ENCODE results near the gene OR2L13.
"Not testable (repeated sequence)": the region's sequence is repeated elsewhere in the genome, so short reads cannot be mapped to it uniquely, and the experiment has no call there.

The OR2L13 gene

DNA sequence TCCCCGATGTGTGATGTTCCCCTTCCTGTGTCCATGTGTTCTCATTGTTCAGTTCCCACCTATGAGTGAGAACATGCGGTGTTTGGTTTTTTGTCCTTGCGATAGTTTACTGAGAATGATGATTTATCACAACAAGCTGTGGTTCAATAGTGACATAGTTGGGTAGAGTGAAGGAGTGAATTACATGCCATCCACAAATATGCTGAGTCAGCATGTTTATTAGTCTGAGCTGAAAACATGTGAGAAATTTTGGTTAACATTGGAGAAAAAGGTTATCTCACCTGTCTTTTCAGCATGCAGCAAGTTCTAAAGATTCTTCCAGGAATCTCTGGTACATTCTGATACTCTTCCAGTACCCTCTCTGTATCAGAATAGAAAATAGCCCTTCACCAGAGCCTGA lies 29.4 kb upstream of the OR2L13 start:
- TF ChIP-seq CTCF (conservative IDR thresholded peaks at IDR 0.05; ENCODE audit: low read depth, low read length), result no peak
- no peak overlapping the region for H3K4me3 ChIP-seq (ENCODE audit: low read depth, low read length)
- DNase-seq (ENCODE audit: low read depth), result no peak

DNA sequence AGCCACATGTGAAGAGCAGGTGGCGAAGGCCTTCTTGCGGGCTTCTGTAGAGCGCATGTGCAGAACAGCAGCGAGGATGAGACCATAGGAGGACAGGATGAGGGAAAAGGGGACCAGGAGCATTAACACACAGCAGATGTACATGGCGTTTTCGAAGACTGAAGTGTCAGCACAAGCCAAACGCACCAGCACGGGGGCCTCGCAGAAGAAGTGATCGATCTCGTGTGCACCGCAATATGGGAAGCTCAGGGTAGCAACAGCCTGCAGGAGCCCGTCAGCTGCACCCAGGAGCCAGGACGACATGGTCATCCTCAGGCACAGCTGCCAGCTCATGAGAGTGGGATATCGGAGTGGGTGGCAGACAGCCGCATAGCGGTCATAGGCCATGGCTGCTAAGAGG lies 11.1 kb upstream of the OR2L13 start:
- not testable (repeated sequence) for DNase-seq (ENCODE audit: low read depth); H3K4me3 ChIP-seq (ENCODE audit: low read depth, low read length)

GRCh38 chr1:248098529-248098928 lies 3.5 kb downstream of the OR2L13 start:
- DNase-seq (ENCODE audit: low read depth), result no peak
- no peak overlapping the region for H3K4me3 ChIP-seq (ENCODE audit: low read depth, low read length)
- TF ChIP-seq CTCF (conservative IDR thresholded peaks at IDR 0.05; ENCODE audit: low read depth, low read length), result no peak

DNA sequence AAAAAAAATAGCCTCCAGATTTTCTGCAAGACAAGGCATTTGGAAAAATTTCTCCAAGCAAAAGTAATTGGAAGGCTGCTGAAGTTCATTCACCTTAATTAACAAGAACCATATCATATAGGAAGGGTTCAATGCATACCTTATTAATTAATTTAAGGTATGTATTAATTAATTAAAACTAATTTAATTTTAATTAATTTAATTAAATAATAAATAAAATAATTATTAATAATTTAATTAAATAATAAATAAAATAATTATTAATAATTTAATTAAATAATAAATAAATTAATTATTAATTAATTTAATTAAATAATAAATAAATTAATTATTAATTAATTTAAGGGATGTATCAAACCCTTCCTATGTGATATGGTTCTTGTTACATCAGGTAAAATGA lies 7.9 kb downstream of the OR2L13 start:
- TF ChIP-seq CTCF (conservative IDR thresholded peaks at IDR 0.05; ENCODE audit: low read depth, low read length), result no peak
- no peak overlapping the region for H3K4me3 ChIP-seq (ENCODE audit: low read depth, low read length)

GRCh38 chr1:248111157-248111556 lies 16.2 kb downstream of the OR2L13 start:
- TF ChIP-seq CTCF (conservative IDR thresholded peaks at IDR 0.05; ENCODE audit: low read depth, low read length), result no peak
- H3K4me3 ChIP-seq (ENCODE audit: low read depth, low read length), result no peak overlapping the region
- peak; percentile 1 for DNase-seq (ENCODE audit: low read depth)

More for the DNA sequence above, 7.9 kb downstream of the OR2L13 start:
- no peak for DNase-seq (ENCODE audit: low read depth)

DNA sequence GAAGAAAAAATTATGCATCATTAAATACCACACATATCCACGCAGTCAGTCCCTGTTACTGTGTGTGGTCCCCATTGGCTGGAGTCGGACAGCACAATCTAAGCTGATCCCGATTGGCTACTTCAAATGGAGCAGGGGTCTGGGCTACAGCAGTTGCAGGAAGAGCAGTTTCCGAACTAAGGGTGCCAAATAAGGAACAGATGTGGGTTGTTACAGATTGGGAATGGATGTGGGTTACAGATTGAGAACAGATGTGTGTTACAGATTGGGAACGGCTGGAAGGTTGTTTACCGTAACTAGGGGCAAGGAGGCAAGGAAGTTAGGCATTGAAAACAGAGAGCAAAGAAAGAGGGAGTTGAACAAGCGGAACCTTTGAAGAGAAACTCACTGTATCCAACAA lies 19.9 kb downstream of the OR2L13 start:
- DNase-seq (ENCODE audit: low read depth), result no peak
- no peak for TF ChIP-seq CTCF (conservative IDR thresholded peaks at IDR 0.05; ENCODE audit: low read depth, low read length)

GRCh38 chr1:248127653-248128052 lies 32.7 kb downstream of the OR2L13 start:
- no peak overlapping the region for H3K4me3 ChIP-seq (ENCODE audit: low read depth, low read length)
- no peak for TF ChIP-seq CTCF (conservative IDR thresholded peaks at IDR 0.05; ENCODE audit: low read depth, low read length)
- DNase-seq (ENCODE audit: low read depth), result no peak

More for the DNA sequence above, 19.9 kb downstream of the OR2L13 start:
- H3K4me3 ChIP-seq (ENCODE audit: low read depth, low read length), result no peak overlapping the region

DNA sequence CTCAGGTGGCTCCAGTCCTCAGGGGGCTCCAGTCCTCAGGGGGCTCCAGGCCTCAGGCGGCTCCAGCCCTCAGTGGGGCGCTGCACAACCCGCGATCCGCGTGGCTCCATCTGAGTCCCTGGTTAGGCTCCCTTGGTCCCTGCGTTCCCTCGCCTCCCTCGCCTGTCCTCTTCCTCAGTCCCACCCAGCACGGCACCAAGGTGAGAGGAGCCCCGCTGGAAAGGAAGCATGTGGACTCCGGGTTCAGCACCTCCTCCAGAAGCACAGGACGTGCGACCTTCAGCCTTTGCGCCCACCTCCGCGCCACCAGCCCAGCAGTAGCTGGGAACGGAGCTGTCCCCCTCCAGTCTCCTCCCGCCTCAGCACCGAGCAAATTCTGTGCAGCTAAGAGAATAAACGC lies 41.8 kb downstream of the OR2L13 start:
- no peak for DNase-seq (ENCODE audit: low read depth)
- no peak for TF ChIP-seq CTCF (conservative IDR thresholded peaks at IDR 0.05; ENCODE audit: low read depth, low read length)
- H3K4me3 ChIP-seq (ENCODE audit: low read depth, low read length), result no peak overlapping the region
